ENCODE results near the gene GLIS2. TPM values are rescaled to one million over a fixed set of nuclear protein-coding genes. Genes with fewer than 3 reads are reported as not detected.

GLIS2 gene
- total and polyA plus RNA-seq, 2 donors (not counting 1 experiment from before 2014, with no cell fraction given), result 4.0 to 6.0 TPM

- Histone ChIP-seq H3K9me3 (ENCODE audit: control insufficient read depth, insufficient read depth, low read depth, low read length) (no peaks in the 10 kb centered on the region), H3K9ac (ENCODE audit: insufficient read depth, low read length) (no peak overlapping the region), H2AFZ (ENCODE audit: low read length) (no peak overlapping the region), H3K4me2 (ENCODE audit: extremely low read depth, insufficient read depth, low read length) (no peak overlapping the region), H3K4me1 (ENCODE audit: control insufficient read depth, extremely low read depth, insufficient read depth, low read length) (peaks cover 3% of the 10 kb centered on the region), H3K4me3 (replicated peaks in 1 of 4; ENCODE audit: control extremely low read depth in 1 of 4, insufficient read depth in 1 of 4, low read depth in 3 of 4, low read length in 4 of 4) (no peak overlapping the region), H3K36me3 (ENCODE audit: control insufficient read depth, insufficient read depth, low read length) (no peaks in the 10 kb centered on the region), H3K27ac (ENCODE audit: insufficient read depth, low read length) (peak overlapping the region; percentile 70), H3K79me2 (ENCODE audit: control insufficient read depth, insufficient read depth, low read length) (no peaks in the 10 kb centered on the region), H4K20me1 (ENCODE audit: control insufficient read depth, extremely low read depth, insufficient read depth, low read length) (no peaks in the 10 kb centered on the region), H3K27me3 (ENCODE audit: control insufficient read depth, insufficient read depth, low read length) (no peaks in the 10 kb centered on the region)
- TF ChIP-seq CTCF (conservative IDR thresholded peaks at IDR 0.05 in 1 of 2, IDR thresholded peaks at IDR 0.05 in 1 of 2; ENCODE audit: low read depth in 1 of 2, low read length in 2 of 2) (peak; percentile 61 to 74), EZH2 (IDR thresholded peaks at IDR 0.05; ENCODE audit: low read length, missing control alignments) (no peak)
- DNase-seq (ENCODE audit: low read depth in 2 of 2), result peak; percentile 82 to 83
Observed at GRCh38 chr16:4309833-4310266, 6.0 kb upstream of the GLIS2 start.

- Histone ChIP-seq H3K27me3 (ENCODE audit: control insufficient read depth, insufficient read depth, low read length) (no peaks in the 10 kb centered on the region), H3K9ac (ENCODE audit: insufficient read depth, low read length) (no peak overlapping the region), H3K4me1 (ENCODE audit: control insufficient read depth, extremely low read depth, insufficient read depth, low read length) (peaks cover 14% of the 10 kb centered on the region), H4K20me1 (ENCODE audit: control insufficient read depth, extremely low read depth, insufficient read depth, low read length) (no peaks in the 10 kb centered on the region), H3K9me3 (ENCODE audit: control insufficient read depth, insufficient read depth, low read depth, low read length) (no peaks in the 10 kb centered on the region), H3K4me2 (ENCODE audit: extremely low read depth, insufficient read depth, low read length) (no peak overlapping the region), H3K36me3 (ENCODE audit: control insufficient read depth, insufficient read depth, low read length) (no peaks in the 10 kb centered on the region), H3K79me2 (ENCODE audit: control insufficient read depth, insufficient read depth, low read length) (peaks cover 26% of the 10 kb centered on the region), H3K4me3 (replicated peaks in 1 of 4; ENCODE audit: control extremely low read depth in 1 of 4, insufficient read depth in 1 of 4, low read depth in 3 of 4, low read length in 4 of 4) (no peak overlapping the region), H3K27ac (ENCODE audit: insufficient read depth, low read length) (peak overlapping the region; percentile 90), H2AFZ (ENCODE audit: low read length) (no peak overlapping the region)
- DNase-seq (ENCODE audit: low read depth in 2 of 2), result peak; percentile 32 to 34
- no peak for TF ChIP-seq EZH2 (IDR thresholded peaks at IDR 0.05; ENCODE audit: low read length, missing control alignments)
- TF ChIP-seq CTCF (conservative IDR thresholded peaks at IDR 0.05 in 1 of 2, IDR thresholded peaks at IDR 0.05 in 1 of 2; ENCODE audit: low read depth in 1 of 2, low read length in 2 of 2), result peak; percentile 51 to 66
Observed at GRCh38 chr16:4313563-4314531, 2.0 kb upstream of the GLIS2 start.

- Histone ChIP-seq H3K9ac (ENCODE audit: insufficient read depth, low read length) (peak overlapping the region; percentile 76), H3K27ac (ENCODE audit: insufficient read depth, low read length) (peak overlapping the region; percentile 90), H3K36me3 (ENCODE audit: control insufficient read depth, insufficient read depth, low read length) (peaks cover 2% of the 10 kb centered on the region), H3K79me2 (ENCODE audit: control insufficient read depth, insufficient read depth, low read length) (peaks cover 34% of the 10 kb centered on the region), H4K20me1 (ENCODE audit: control insufficient read depth, extremely low read depth, insufficient read depth, low read length) (no peaks in the 10 kb centered on the region), H3K4me3 (replicated peaks in 1 of 4; ENCODE audit: control extremely low read depth in 1 of 4, insufficient read depth in 1 of 4, low read depth in 3 of 4, low read length in 4 of 4) (peak overlapping the region; percentile 47 to 67 (median 50)), H2AFZ (ENCODE audit: low read length) (peak overlapping the region; percentile 7), H3K4me2 (ENCODE audit: extremely low read depth, insufficient read depth, low read length) (peak overlapping the region; percentile 81), H3K27me3 (ENCODE audit: control insufficient read depth, insufficient read depth, low read length) (no peaks in the 10 kb centered on the region), H3K4me1 (ENCODE audit: control insufficient read depth, extremely low read depth, insufficient read depth, low read length) (peaks cover 19% of the 10 kb centered on the region), H3K9me3 (ENCODE audit: control insufficient read depth, insufficient read depth, low read depth, low read length) (no peaks in the 10 kb centered on the region)
- TF ChIP-seq EZH2 (IDR thresholded peaks at IDR 0.05; ENCODE audit: low read length, missing control alignments) (no peak), CTCF (conservative IDR thresholded peaks at IDR 0.05 in 1 of 2, IDR thresholded peaks at IDR 0.05 in 1 of 2; ENCODE audit: low read depth in 1 of 2, low read length in 2 of 2) (peak; percentile 15 to 18)
- DNase-seq (ENCODE audit: low read depth in 2 of 2), result peak; percentile 52 to 69
Observed at GRCh38 chr16:4314532-4315185, 1.2 kb upstream of the GLIS2 start.

Measured in fibroblast of lung (primary cell).